ENCODE measurements around the gene CST9L. TPM values are rescaled to one million over a fixed set of nuclear protein-coding genes. Genes with fewer than 3 reads are reported as not detected.

CST9L gene
- total RNA-seq, 1 donor from 2014 or later, result not detected

GRCh38 chr20:23608251-23608846 lies 40.1 kb upstream of the CST9L start:
- no peaks in the 10 kb centered on the region for H3K36me3 Mint-ChIP-seq (ENCODE audit: low read depth, unreplicated experiment)
- H3K27ac Mint-ChIP-seq (ENCODE audit: unreplicated experiment), result no peak overlapping the region
- no peaks in the 10 kb centered on the region for H3K27me3 Mint-ChIP-seq (ENCODE audit: unreplicated experiment)
- no peaks in the 10 kb centered on the region for H3K9me3 Mint-ChIP-seq (ENCODE audit: unreplicated experiment)
- TF ChIP-seq CTCF (IDR thresholded peaks at IDR 0.05; ENCODE audit: unreplicated experiment), result no peak
- DNase-seq (ENCODE audit: low spot score), result no peak
- H3K4me1 Mint-ChIP-seq (ENCODE audit: unreplicated experiment), result no peaks in the 10 kb centered on the region
- no peak overlapping the region for H3K4me3 Mint-ChIP-seq (ENCODE audit: unreplicated experiment)

GRCh38 chr20:23607497-23608245 lies 39.4 kb upstream of the CST9L start:
- Mint-ChIP-seq H3K27me3 (ENCODE audit: unreplicated experiment) (no peaks in the 10 kb centered on the region), H3K4me1 (ENCODE audit: unreplicated experiment) (no peaks in the 10 kb centered on the region)
- TF ChIP-seq CTCF (IDR thresholded peaks at IDR 0.05; ENCODE audit: unreplicated experiment), result no peak

GRCh38 chr20:23606652-23607049 lies 38.4 kb upstream of the CST9L start:
- Mint-ChIP-seq H3K27ac (ENCODE audit: unreplicated experiment) (no peak overlapping the region), H3K4me3 (ENCODE audit: unreplicated experiment) (no peak overlapping the region), H3K27me3 (ENCODE audit: unreplicated experiment) (no peaks in the 10 kb centered on the region), H3K36me3 (ENCODE audit: low read depth, unreplicated experiment) (no peaks in the 10 kb centered on the region), H3K4me1 (ENCODE audit: unreplicated experiment) (no peaks in the 10 kb centered on the region), H3K9me3 (ENCODE audit: unreplicated experiment) (no peaks in the 10 kb centered on the region)
- peak; percentile 71 for TF ChIP-seq CTCF (IDR thresholded peaks at IDR 0.05; ENCODE audit: unreplicated experiment)
- DNase-seq (ENCODE audit: low spot score), result peak; percentile 85

More at GRCh38 chr20:23607497-23608245, 39.4 kb upstream of the CST9L start:
- Mint-ChIP-seq H3K9me3 (ENCODE audit: unreplicated experiment) (no peaks in the 10 kb centered on the region), H3K27ac (ENCODE audit: unreplicated experiment) (no peak overlapping the region), H3K4me3 (ENCODE audit: unreplicated experiment) (no peak overlapping the region), H3K36me3 (ENCODE audit: low read depth, unreplicated experiment) (no peaks in the 10 kb centered on the region)
- no peak for DNase-seq (ENCODE audit: low spot score)

- TF ChIP-seq CTCF (IDR thresholded peaks at IDR 0.05; ENCODE audit: unreplicated experiment), result no peak
- Mint-ChIP-seq H3K4me1 (ENCODE audit: unreplicated experiment) (no peaks in the 10 kb centered on the region), H3K4me3 (ENCODE audit: unreplicated experiment) (no peak within 1 kb of the TSS), H3K9me3 (ENCODE audit: unreplicated experiment) (no peaks in the 10 kb centered on the region), H3K27ac (ENCODE audit: unreplicated experiment) (no peak within 1 kb of the TSS), H3K36me3 (ENCODE audit: low read depth, unreplicated experiment) (no peaks in the 10 kb centered on the region), H3K27me3 (ENCODE audit: unreplicated experiment) (no peaks in the 10 kb centered on the region)
- no peak for DNase-seq (ENCODE audit: low spot score)
Observed at GRCh38 chr20:23605867-23606651, 37.8 kb upstream of the CST9L start, which contains the start of gene CST9. Gene CST9, minus strand, starts transcription at chr20:23605917. Its CDS starts 53 bp downstream, at chr20:23605864.

Data from endothelial cell (in vitro differentiated cells).